Calu3 (cell line): ENCODE data around the gene KCNK16. TPM values are rescaled to one million over a fixed set of nuclear protein-coding genes. Genes with fewer than 3 reads are reported as not detected.

Source experiments
- BruUV-seq: library from RNA; stranded (reverse); fragments of 400-500 nt; replicated peaks from 2 replicates; lab custom pipeline; 2021; lab: Mats Ljungman, UMichigan
- CTCF ChIA-PET: fragments of 300-600 bp; sonication (Branson Sonifier 250); formaldehyde crosslinking; loops from one replicate; lab custom pipeline; 2022; ENCODE audit warnings: antibody characterized with exemption; lab: Charles Lee
- DNase-seq: peaks from one replicate; pipeline ENCODE4 v3.0.0; 2022
- H3K27ac Mint-ChIP-seq: one replicate; pipeline ENCODE4 v1.8.0; 2022; ENCODE audit warnings: mixed read lengths; ENCODE audit not compliant: unreplicated experiment
- H3K27me3 Mint-ChIP-seq: one replicate; pipeline ENCODE4 v1.8.0; 2022; ENCODE audit warnings: mixed read lengths; ENCODE audit not compliant: unreplicated experiment
- H3K36me3 Mint-ChIP-seq: one replicate; pipeline ENCODE4 v1.8.0; 2022; ENCODE audit warnings: mild to moderate bottlenecking, moderate library complexity, mixed read lengths; ENCODE audit not compliant: insufficient read depth, unreplicated experiment
- H3K4me1 Mint-ChIP-seq: one replicate; pipeline ENCODE4 v1.8.0; 2022; ENCODE audit warnings: mild to moderate bottlenecking, low read depth, mixed read lengths; ENCODE audit not compliant: unreplicated experiment
- H3K4me3 Mint-ChIP-seq: one replicate; pipeline ENCODE4 v1.8.0; 2022; ENCODE audit warnings: mild to moderate bottlenecking, low read depth, moderate library complexity, mixed read lengths; ENCODE audit not compliant: unreplicated experiment
- H3K9me3 Mint-ChIP-seq: one replicate; pipeline ENCODE4 v1.8.0; 2022; ENCODE audit warnings: low read depth, mixed read lengths; ENCODE audit not compliant: unreplicated experiment
- CTCF ChIP-seq: fragments of 200-600 bp; IDR thresholded peaks from one replicate; pipeline ENCODE4 v1.8.0; 2022; ENCODE audit warnings: antibody characterized with exemption; ENCODE audit not compliant: unreplicated experiment
- intact Hi-C: fragments of 100-400 bp; cut with micrococcal nuclease; formaldehyde crosslinking; loops from one replicate; pipeline ENCODE4 v1.10.0; 2022; ENCODE audit not compliant: unreplicated experiment
- total RNA-seq: library from RNA; stranded (reverse); gene quantifications from 2 replicates; pipeline ENCODE4 v1.2.3, GENCODE V29; 2022

Gene KCNK16
- total RNA-seq, 1 experiment from 2014 or later = not detected

DNA sequence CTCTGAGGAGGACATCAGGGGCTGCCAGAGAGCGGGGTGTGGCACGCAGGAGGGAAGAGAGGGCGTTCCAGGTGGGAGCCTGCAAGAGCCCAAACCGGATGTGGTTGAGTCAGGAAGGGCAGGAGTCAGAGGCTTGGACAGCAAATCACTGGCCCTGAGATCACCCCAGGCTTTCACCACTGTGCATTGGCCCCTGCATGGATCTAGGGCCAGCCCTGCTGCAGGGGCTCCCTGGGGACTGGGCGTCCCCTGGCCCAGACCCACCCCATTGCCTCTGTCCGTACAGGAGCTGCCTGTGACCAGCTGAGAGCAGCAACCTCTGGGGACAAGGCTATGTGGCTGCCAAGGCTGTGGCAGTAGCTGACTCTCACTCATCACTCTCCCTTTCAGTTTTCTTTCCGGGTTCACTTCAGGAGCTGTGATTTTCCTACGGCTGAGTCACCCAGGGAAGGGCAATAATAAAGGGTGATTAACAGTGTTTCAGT is 42.2 kb downstream of the KCNK16 start:
- Mint-ChIP-seq H3K9me3 (no peaks in the 10 kb centered on the region), H3K27ac (peak overlapping the region; percentile 91), H3K27me3 (no peaks in the 10 kb centered on the region), H3K4me1 (peaks cover 36% of the 10 kb centered on the region), H3K36me3 (peaks cover 5% of the 10 kb centered on the region), H3K4me3 (peak overlapping the region; percentile 38)
- intact Hi-C loops = loop anchor here (1.0 to 5.0 kb wide), 2 partner anchors 51 to 93 kb away; partner anchors contain the start of gene KCNK5
- BruUV-seq = no TSS peak
- peak; percentile 86 for DNase-seq
- CTCF ChIA-PET = interaction anchor here (0.7 to 2.0 kb wide), 6 partner anchors 22 to 124 kb away, joined by 3 to 11 read pairs (median 4); no protein-coding TSS in a partner anchor
- TF ChIP-seq CTCF = no peak

DNA sequence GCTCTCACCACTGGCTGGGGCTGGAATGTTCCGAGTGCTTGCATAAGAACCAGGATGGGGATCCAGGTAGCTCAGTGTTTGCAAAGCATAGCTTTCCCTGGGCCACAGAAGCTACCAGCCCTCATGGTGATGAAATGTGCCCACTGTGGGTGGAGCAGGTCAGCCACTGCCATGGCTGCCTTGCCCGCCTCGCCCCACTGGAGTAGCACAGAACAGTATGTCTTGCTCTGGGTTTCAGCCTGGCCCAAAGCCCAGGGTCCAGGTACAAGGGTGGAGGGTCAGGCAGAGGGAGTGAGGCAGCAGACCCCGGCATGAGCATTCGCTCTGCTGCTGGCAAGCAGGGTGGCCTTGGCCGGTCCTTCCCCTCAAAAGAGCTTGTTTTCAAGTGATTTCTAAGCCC is 43.0 kb downstream of the KCNK16 start:
- no peaks in the 10 kb centered on the region for H3K27me3 Mint-ChIP-seq
- peak overlapping the region; percentile 91 for H3K27ac Mint-ChIP-seq
- peaks cover 5% of the 10 kb centered on the region for H3K36me3 Mint-ChIP-seq
- intact Hi-C loops = no loop called here
- no peak overlapping the region for H3K4me3 Mint-ChIP-seq
- CTCF ChIA-PET = interaction anchor here (1.3 to 2.0 kb wide), 3 partner anchors 23 to 89 kb away, joined by 5 to 11 read pairs (median 5); no protein-coding TSS in a partner anchor
- H3K9me3 Mint-ChIP-seq = no peaks in the 10 kb centered on the region
- H3K4me1 Mint-ChIP-seq = peaks cover 36% of the 10 kb centered on the region
- BruUV-seq = no TSS peak
- no peak for DNase-seq
- no peak for TF ChIP-seq CTCF

DNA sequence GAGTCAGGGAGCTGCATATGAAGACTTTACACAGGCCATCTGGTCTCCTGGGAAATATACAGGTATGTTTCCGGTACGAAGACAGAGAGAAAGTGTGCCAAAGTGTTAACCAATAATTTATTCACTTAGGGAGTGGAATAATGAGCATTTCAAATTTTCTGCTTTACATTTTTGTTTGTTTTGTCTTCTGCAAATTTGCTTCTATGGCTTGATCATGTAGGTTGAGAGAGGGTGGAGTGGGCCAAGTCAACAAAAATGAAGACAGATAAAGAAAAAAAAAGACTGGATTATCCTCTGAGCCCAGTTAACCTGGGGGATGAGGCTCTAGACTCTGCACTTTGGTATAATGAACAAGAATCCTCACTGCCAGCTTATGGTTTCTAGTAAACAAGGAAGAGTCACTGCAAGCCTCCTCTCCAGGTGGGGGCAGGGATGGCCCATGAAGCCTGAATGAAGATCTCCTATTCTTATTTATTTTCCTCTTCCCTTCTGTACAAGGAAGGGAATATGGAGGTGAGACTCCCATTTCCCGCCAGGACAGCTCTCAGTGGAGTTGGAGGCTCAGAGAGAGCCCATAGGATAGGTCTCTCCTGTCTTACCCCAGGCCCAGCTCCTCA is 46.0 kb downstream of the KCNK16 start:
- Mint-ChIP-seq H3K4me3 (no peak overlapping the region), H3K9me3 (no peaks in the 10 kb centered on the region), H3K36me3 (peaks cover 5% of the 10 kb centered on the region), H3K27ac (no peak overlapping the region), H3K4me1 (peaks cover 16% of the 10 kb centered on the region), H3K27me3 (no peaks in the 10 kb centered on the region)
- intact Hi-C loops = no loop called here
- BruUV-seq = no TSS peak
- no peak for TF ChIP-seq CTCF
- CTCF ChIA-PET = no interaction called here
- no peak for DNase-seq

DNA sequence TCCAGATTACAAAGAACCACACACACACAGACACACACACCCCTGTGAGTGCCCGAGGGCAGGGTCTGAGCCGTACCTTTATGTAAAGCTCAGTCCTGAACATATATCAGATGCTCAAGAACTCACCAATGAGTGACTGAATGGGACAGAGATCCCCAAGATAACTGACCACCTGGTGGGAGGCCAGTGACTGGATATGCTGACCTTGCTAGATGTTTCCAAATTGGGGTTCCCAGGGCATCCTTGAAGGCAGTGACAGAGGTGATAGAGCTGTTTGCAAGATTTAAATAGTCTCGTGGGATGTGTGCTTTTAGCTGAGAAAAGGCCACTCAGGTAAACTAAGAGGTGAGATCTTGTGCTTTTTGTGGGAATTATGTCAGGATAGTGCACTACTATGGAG is 47.6 kb downstream of the KCNK16 start:
- Mint-ChIP-seq H3K9me3 (no peaks in the 10 kb centered on the region), H3K36me3 (peaks cover under 1% of the 10 kb centered on the region), H3K4me1 (peaks cover 7% of the 10 kb centered on the region), H3K27ac (no peak overlapping the region), H3K4me3 (no peak overlapping the region), H3K27me3 (no peaks in the 10 kb centered on the region)
- intact Hi-C loops = no loop called here
- no peak for DNase-seq
- no peak for TF ChIP-seq CTCF
- BruUV-seq = no TSS peak
- CTCF ChIA-PET = no interaction called here
